Measurements from ENCODE around the gene PREX1.

Gene PREX1

GRCh38 chr20:48805286-48805685 is 22.5 kb downstream of the PREX1 start:
- Histone ChIP-seq H3K27ac (replicated peaks) (no peak overlapping the region), H3K27me3 (ENCODE audit: insufficient read depth, poor library complexity, severe bottlenecking) (no peaks in the 10 kb centered on the region), H3K4me3 (replicated peaks; ENCODE audit: insufficient read depth, low read length) (no peak overlapping the region)
- no peak for DNase-seq (ENCODE audit: low read depth in 1 of 2, low spot score in 1 of 2)
- TF ChIP-seq GABPA (IDR thresholded peaks at IDR 0.05; ENCODE audit: low read depth) (no peak), CTCF (IDR thresholded peaks at IDR 0.05; ENCODE audit: insufficient read depth, low read length) (no peak)

- H3K27ac ChIP-seq (replicated peaks) = no peak overlapping the region
- TF ChIP-seq SPI1 (IDR thresholded peaks at IDR 0.05; ENCODE audit: borderline replicate concordance, low read depth) = no peak
- TF ChIP-seq CTCF (IDR thresholded peaks at IDR 0.05; ENCODE audit: insufficient read depth, low read length) = no peak
- TF ChIP-seq GABPA (IDR thresholded peaks at IDR 0.05; ENCODE audit: low read depth) = no peak
- no peak for TF ChIP-seq REST (IDR thresholded peaks at IDR 0.05; ENCODE audit: insufficient replicate concordance, low read depth)
- TF ChIP-seq POLR2AphosphoS5 (IDR thresholded peaks at IDR 0.05; ENCODE audit: low read depth) = no peak
- DNase-seq (ENCODE audit: low read depth in 1 of 2, low spot score in 1 of 2) = no peak
Measured at GRCh38 chr20:48804300-48804980, 23.4 kb downstream of the PREX1 start.

GRCh38 chr20:48803176-48804053 is 24.4 kb downstream of the PREX1 start:
- no peak for DNase-seq (ENCODE audit: low read depth in 1 of 2, low spot score in 1 of 2)
- TF ChIP-seq CTCF (IDR thresholded peaks at IDR 0.05; ENCODE audit: insufficient read depth, low read length) (no peak), REST (IDR thresholded peaks at IDR 0.05; ENCODE audit: insufficient replicate concordance, low read depth) (no peak), SPI1 (IDR thresholded peaks at IDR 0.05; ENCODE audit: borderline replicate concordance, low read depth) (no peak), POLR2AphosphoS5 (IDR thresholded peaks at IDR 0.05; ENCODE audit: low read depth) (no peak), GABPA (IDR thresholded peaks at IDR 0.05; ENCODE audit: low read depth) (no peak)
- no peak overlapping the region for H3K27ac ChIP-seq (replicated peaks)
- H3K4me3 ChIP-seq (replicated peaks; ENCODE audit: insufficient read depth, low read length) = no peak overlapping the region
- no peaks in the 10 kb centered on the region for H3K27me3 ChIP-seq (ENCODE audit: insufficient read depth, poor library complexity, severe bottlenecking)

More at GRCh38 chr20:48804300-48804980, 23.4 kb downstream of the PREX1 start:
- Histone ChIP-seq H3K27me3 (ENCODE audit: insufficient read depth, poor library complexity, severe bottlenecking) (no peaks in the 10 kb centered on the region), H3K4me3 (replicated peaks; ENCODE audit: insufficient read depth, low read length) (no peak overlapping the region)

Measured in HL-60 (cell line).